HG03342 (cell line): Measurements from ENCODE around the gene TRMT2B.
A peak's percentile ranks its signal among the peaks of the same experiment; 100 is the strongest.
"Not testable (repeated sequence)": the region's sequence is repeated elsewhere in the genome, so short reads cannot be mapped to it uniquely, and the experiment has no call there.

Source experiments
- ATAC-seq: cut with Tn5 transposase; IDR thresholded peaks from one replicate; pipeline ENCODE4 v1.9.1; 2021; ENCODE audit warnings: mild to moderate bottlenecking, moderate library complexity; ENCODE audit not compliant: unreplicated experiment

Gene TRMT2B

GRCh38 chrX:101009090-101009489 lies 42.8 kb downstream of the TRMT2B start:
- ATAC-seq = no peak

DNA sequence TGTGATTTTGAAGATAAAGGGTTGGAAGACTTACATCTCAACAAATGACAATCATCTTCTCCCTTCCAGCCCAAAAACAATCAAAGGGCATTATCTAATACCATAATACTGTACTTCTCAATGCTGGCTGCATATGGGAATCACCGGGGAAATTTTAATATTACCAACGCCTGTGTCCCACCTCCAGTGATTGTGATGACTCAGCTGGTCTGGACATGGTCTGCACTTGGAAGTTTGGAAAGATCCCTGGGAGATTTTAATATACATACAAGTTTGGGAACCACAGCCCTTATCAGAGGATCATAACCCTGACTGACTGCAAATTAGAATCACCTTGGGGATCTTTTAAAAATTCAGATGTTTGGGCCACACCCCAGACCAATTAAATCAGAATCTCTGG lies 52.5 kb downstream of the TRMT2B start:
- no peak for ATAC-seq

DNA sequence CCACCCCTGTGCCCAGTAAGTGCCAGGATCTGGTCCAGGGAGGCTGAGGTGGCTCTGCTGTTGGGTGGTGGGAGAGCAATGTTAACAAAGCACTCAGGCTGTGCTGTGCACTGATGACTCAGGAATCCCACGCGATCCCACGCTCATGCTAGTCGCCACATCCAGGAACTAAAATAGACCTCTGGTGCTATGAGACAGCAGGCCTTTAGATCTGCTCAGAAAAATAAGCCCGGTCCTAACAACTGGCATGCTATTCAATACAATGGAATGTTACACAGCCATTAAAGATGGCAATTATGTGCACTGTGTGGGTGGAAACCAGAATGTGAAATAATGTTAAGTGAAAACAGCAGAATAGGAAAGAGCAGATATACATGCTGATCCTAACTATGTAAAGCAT lies 56.4 kb downstream of the TRMT2B start:
- ATAC-seq = no peak

DNA sequence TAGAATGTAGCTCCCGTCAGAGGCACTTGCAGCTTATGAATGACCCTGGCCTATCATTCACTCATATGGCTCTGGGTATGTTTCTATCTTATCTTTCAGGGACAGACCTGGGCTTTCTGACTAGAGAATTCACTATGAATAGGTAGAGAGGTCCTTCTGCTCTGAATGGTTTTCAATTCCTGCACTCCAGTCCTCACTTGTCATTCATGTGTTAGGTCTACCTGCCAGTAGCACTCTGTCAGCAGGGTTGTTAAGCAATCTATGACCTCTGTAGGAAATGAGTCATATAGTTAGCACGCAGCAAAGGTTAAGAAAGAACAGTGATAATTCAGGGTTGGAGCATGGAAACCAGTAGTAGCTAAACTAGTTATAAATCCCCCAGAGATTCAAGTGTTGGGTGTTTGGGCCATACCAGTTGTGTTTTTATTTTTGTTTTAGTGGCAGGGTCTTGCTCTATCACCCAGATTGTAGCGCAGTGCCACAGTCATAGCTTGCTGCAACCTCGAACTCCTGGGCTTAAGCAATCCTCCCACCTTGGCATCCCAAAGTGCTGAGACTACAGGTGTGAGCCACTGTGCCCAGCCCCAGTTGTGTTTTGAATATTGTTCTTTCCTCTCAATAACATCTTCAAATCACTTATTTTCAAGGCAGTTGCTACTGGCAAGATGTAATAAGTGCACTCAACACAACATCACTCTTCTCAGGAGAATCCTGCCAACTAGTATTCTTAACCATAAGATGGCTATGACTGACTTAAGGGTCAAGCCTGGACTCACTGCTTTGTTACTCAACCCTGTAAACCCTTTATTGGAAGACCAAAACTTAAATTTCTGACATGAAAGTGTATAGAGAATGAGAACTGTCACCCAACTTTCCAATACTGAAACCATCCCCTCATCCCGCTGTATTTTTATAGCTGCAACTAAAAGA lies 57.3 kb downstream of the TRMT2B start:
- ATAC-seq = peak; percentile 91

DNA sequence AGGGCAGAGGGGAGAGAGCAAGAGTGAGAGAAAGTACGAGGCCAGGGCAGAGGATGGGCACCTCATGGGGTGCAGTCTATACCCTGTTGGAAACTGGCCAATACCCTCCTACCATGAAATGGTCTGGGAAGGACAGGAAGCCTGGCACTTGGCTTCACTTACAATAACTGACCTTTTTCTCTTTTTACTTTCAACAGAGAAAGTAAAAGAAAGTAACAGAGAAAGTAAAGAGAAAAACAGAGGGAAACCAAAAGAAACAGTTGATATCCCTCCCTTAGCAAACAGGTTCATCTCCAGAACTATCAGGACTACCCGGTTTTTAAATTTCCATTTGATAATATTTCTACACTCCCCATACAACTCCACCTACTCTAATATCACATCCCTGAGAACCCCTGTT lies 61.8 kb downstream of the TRMT2B start:
- no peak for ATAC-seq

DNA sequence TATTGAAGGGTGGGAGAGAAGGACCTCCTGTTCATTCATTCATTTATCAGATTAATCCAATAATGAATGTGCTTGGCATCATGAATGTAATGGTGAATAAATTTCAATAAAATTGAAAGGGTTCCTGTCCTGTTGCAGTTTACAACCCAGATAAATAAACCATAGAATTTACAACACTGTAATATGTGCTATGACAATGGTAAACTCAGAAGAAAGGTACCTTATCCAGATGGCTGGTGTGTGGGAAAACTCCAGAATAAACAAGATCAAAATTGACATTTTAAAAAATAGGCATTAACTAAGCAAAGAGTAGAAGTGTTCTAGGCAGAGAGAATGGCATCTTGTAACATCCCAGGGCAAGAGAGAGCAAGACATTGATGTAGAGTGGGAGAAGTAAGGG lies 67.1 kb downstream of the TRMT2B start:
- ATAC-seq = no peak

DNA sequence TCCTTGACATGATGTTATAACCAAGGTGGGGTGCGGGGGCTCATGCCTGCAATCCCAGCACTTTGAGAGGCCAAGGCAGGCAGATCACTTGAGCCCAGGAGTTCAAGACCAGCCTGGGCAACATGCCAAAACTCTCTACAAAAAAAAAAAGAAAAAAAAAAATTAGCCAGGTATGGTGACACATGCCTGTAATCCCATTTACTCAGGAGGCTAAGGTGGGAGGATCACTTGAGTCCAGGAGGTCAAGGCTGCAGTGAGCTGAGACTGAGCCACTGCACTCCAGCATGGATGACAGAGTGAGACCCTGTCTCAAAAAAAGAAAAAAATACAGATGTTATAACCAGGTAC lies 70.4 kb downstream of the TRMT2B start:
- ATAC-seq = not testable (repeated sequence)

DNA sequence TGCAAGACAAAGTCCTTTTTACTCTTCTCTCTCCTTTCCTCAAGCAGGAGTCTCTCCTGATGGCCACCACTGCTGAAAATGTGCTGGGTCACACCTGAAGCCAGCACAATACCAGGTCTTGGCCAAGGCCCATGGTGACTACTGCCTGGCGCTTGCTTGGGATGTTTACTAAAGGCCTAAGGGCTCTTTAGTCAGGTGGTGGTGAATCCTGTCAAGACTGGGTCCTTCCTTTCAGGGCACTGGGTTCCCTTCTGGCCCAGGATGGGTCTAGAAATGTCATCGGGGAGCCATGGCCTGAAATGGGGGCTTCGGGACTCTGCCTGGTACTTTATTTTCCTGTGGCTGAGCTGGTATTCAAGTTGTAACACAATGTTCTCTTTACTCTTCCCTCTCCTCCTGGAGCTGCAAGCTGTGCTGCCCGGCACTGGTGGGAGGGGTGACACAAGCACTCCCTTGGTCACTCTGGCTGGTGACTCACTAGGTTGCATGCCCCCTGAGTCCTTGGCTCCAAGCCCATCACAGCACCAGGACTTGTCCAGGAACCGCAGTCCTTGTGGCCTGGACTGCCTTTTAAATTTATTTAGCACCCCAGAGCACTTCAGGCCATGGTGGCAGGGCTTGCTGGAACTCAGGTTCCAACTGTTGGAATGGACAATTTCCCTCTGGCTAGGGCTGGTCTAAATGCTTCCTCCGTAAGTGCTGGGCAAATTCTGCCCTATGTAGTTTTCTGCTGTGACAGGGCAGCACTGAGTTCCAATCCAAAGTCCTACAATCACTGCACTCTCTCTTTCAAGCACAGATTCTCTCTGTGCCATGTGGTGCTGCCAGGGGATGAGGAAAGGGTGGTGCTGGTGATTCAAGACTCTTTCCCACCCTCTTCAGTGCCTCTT lies 71.1 kb downstream of the TRMT2B start:
- ATAC-seq = no peak

- ATAC-seq = no peak
Measured at GRCh38 chrX:100979881-100980607, 71.9 kb downstream of the TRMT2B start.

- no peak for ATAC-seq
Measured at GRCh38 chrX:100976211-100976610, 75.7 kb downstream of the TRMT2B start.

DNA sequence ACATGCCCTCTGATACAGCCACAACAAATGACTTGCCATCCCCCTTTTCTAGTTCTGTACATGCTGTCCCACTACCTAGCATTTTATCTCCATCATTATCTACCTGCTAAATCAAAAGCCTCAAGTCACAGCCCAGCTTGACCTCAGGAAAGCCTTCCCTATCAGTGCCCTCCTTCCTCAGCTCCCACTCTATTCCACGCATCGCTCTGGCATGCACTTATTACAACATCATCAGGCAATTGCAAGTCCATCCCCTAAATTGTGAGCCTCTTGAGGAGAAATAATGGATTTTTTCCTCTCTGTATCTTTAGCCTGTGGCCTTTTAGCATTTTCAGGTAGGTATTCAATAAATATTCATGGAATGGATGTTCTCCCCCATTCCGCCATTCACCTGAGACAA lies 76.7 kb downstream of the TRMT2B start:
- no peak for ATAC-seq

- ATAC-seq = no peak
Measured at GRCh38 chrX:100973411-100973810, 78.5 kb downstream of the TRMT2B start.

- ATAC-seq = no peak
Measured at GRCh38 chrX:100969936-100970335, 82.0 kb downstream of the TRMT2B start.

DNA sequence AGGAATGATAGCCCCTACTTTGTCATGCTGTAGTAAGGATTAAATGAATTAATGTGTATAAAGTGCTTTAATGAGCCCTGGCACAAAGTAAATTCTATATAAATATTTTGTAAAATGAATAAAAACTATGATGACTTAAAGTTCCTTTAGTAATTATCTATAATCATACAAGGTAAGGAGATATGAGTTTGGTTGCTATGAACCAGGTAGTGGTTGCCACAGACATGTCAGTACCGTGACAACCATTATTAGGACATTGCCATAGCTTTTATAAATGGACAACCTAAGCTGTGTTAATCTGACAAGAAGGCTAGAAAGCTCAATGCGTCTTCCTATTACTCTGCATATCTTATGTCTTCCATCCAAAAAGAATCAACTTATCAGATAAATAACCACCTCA lies 82.5 kb downstream of the TRMT2B start, which contains the start of gene ARL13A:
Gene ARL13A (plus strand): TSS at position 301 of the 400 bp plus-strand sequence. CDS start 3,982 bp downstream, outside the sequence.
- ATAC-seq = no peak

GRCh38 chrX:100964362-100964761 lies 87.5 kb downstream of the TRMT2B start:
- no peak for ATAC-seq

DNA sequence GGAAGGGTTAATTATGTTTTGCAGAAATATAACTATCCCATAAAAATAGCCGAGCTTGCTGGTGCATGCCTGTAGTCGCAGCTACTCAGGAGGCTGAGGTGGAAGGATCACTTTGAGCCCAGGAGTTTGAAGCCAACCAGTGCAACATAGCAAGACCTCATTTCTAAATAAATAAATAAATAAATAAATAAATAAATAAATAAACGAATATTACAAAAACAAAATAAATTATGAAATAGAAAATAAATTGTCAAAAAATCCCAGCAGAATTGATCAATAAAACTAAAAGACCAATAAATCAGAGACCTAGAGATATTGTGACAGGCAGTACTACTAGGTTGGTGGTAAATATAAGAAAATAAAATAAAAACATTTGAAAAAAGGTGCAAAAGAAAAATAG lies 89.1 kb downstream of the TRMT2B start:
- ATAC-seq = no peak
